HG03457 (cell line): ENCODE results near the gene SP9.

Source experiments
- ATAC-seq: cut with Tn5 transposase; IDR thresholded peaks from one replicate; pipeline ENCODE4 v1.9.1; 2021; ENCODE audit warnings: moderate number of reproducible peaks; ENCODE audit not compliant: unreplicated experiment

SP9 gene

GRCh38 chr2:174333372-174334277 is 1.1 kb upstream of the SP9 start:
- no peak for ATAC-seq

GRCh38 chr2:174334278-174334715 is 457 bp upstream of the SP9 start:
- ATAC-seq: no peak

GRCh38 chr2:174335254-174335987 is 667 bp downstream of the SP9 start:
- ATAC-seq: no peak

GRCh38 chr2:174335988-174336500 is 1.3 kb downstream of the SP9 start:
- ATAC-seq: no peak

GRCh38 chr2:174336501-174337336 is 2.0 kb downstream of the SP9 start:
- ATAC-seq: no peak

GRCh38 chr2:174337337-174338146 is 2.8 kb downstream of the SP9 start:
- ATAC-seq: no peak

- ATAC-seq: no peak
These were observed 3.4 kb downstream of the SP9 start for GRCh38 chr2:174338147-174338605.

- ATAC-seq: no peak
These were observed 4.2 kb downstream of the SP9 start for GRCh38 chr2:174338671-174339560.

- ATAC-seq: no peak
These were observed 5.0 kb downstream of the SP9 start for GRCh38 chr2:174339561-174340399.

GRCh38 chr2:174340400-174341292 is 5.9 kb downstream of the SP9 start:
- no peak for ATAC-seq

GRCh38 chr2:174341293-174341994 is 6.7 kb downstream of the SP9 start:
- no peak for ATAC-seq

GRCh38 chr2:174341995-174342685 is 7.4 kb downstream of the SP9 start:
- no peak for ATAC-seq

GRCh38 chr2:174342686-174343342 is 8.1 kb downstream of the SP9 start:
- no peak for ATAC-seq

GRCh38 chr2:174343343-174343622 is 8.5 kb downstream of the SP9 start:
- no peak for ATAC-seq

GRCh38 chr2:174343623-174344455 is 9.1 kb downstream of the SP9 start:
- no peak for ATAC-seq
